MG63 (cell line): Measurements from ENCODE around the gene IGFN1. TPM values are rescaled to one million over a fixed set of nuclear protein-coding genes. Genes with fewer than 3 reads are reported as not detected.
A peak's percentile ranks its signal among the peaks of the same experiment; 100 is the strongest.

ENCODE experiments used
- DNase-seq: peaks from one replicate; pipeline ENCODE4 v3.0.0-alpha.2; 2020
- H3K27me3 ChIP-seq: fragments of 250-450 bp; sonication (Bioruptor Pico); 2 replicates; pipeline ENCODE4 v1.5.1; 2020; ENCODE audit warnings: mild to moderate bottlenecking, moderate library complexity
- H3K36me3 ChIP-seq: fragments of 250-450 bp; sonication (Bioruptor Pico); 2 replicates; pipeline ENCODE4 v1.5.1; 2020; ENCODE audit warnings: mild to moderate bottlenecking, moderate library complexity
- H3K4me3 ChIP-seq: fragments of 250-450 bp; sonication (Bioruptor Pico); 2 replicates; pipeline ENCODE4 v1.5.1; 2020; ENCODE audit warnings: mild to moderate bottlenecking, moderate library complexity
- H3K9me3 ChIP-seq: fragments of 250-450 bp; sonication (Bioruptor Pico); 2 replicates; pipeline ENCODE4 v1.5.1; 2020; ENCODE audit warnings: mild to moderate bottlenecking, moderate library complexity
- total RNA-seq: library from RNA; depleted of rRNA; stranded (reverse); fragments of >200 nt; shearing (Covaris generic); gene quantifications from 2 replicates; pipeline ENCODE4 v1.2.3, GENCODE V29; 2014; ENCODE audit warnings: low replicate concordance; rRNA removed

The IGFN1 gene
- total RNA-seq, 1 experiment from 2014 or later: 0.16 TPM

DNA sequence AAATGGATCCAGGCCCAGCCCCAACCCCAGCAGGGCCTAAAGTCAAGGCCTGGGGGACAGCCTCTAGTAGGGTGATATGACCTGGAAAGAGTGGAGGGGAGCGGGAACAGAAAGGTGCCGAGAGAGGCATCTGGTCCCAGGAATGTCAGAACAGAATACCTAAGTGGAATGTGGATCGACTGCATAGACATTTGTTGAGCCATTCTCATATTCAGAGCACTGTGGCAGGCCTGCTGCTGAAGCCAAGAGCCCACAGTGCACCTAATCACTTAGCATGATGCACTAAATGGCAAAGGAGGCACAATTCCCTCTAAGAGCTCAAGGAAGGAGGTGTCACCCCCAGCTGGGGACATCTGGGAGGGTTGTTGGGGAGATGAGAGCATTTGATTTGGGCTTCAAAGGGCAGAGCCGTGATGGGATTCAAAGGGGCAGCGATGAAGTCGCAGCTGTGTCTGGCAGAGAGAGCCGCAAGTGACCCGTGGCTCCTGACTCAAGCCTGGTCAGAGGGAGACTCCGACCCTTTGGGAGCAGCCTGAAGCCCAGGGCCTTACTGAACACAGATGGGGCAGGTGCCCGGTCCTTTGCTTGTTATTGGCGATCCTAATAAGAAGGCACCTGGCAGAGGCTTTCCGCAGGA, 84.1 kb downstream of the IGFN1 start:
- Histone ChIP-seq H3K27me3 (no peaks in the 10 kb centered on the region), H3K36me3 (no peaks in the 10 kb centered on the region), H3K9me3 (no peaks in the 10 kb centered on the region), H3K4me3 (no peak overlapping the region)
- no peak for DNase-seq

DNA sequence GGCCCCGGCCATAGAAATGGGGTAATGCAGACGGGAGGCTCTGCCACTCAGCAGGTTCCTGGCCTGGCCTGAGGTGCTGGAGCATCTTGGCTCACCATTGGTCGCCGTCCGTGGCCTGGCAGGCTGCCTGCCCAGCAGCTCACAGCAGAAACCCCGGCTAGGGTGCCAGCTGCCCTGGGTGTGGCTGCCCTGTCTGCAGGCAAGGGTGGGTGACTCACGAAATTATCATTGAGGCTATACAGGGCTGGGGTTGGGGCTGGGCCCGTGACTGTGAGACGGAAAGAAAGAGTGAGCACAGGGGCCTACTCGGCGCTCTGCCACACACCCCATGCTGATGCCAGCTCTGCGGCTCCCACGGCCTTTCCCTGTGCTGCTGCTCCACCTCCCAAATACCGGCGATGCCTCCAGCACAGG, 84.6 kb downstream of the IGFN1 start:
- Histone ChIP-seq H3K4me3 (no peak overlapping the region), H3K36me3 (no peaks in the 10 kb centered on the region), H3K9me3 (no peaks in the 10 kb centered on the region), H3K27me3 (no peaks in the 10 kb centered on the region)
- DNase-seq: peak; percentile 100

- Histone ChIP-seq H3K4me3 (no peak overlapping the region), H3K9me3 (no peaks in the 10 kb centered on the region), H3K27me3 (no peaks in the 10 kb centered on the region), H3K36me3 (no peaks in the 10 kb centered on the region)
- DNase-seq: no peak
Measured at GRCh38 chr1:201276891-201277290, 86.3 kb downstream of the IGFN1 start.

GRCh38 chr1:201277441-201277840, 86.8 kb downstream of the IGFN1 start:
- H3K9me3 ChIP-seq: no peaks in the 10 kb centered on the region
- H3K4me3 ChIP-seq: no peak overlapping the region
- H3K36me3 ChIP-seq: no peaks in the 10 kb centered on the region
- H3K27me3 ChIP-seq: no peaks in the 10 kb centered on the region
- DNase-seq: no peak

Other genes with a start within 250 kb of the IGFN1 start
- gene KIF21B, start 167.1 kb upstream of the IGFN1 start, total RNA-seq: 0.33 and 0.42 TPM in 2 replicates
- gene CACNA1S, start 78.4 kb upstream of the IGFN1 start, total RNA-seq: not detected in 2 replicates
- gene ASCL5, start 63.6 kb upstream of the IGFN1 start, total RNA-seq: not detected in 2 replicates
- 75.3 and 118 TPM in 2 replicates for gene TMEM9, start 36.4 kb upstream of the IGFN1 start, total RNA-seq
- gene PKP1, start 92.7 kb downstream of the IGFN1 start, total RNA-seq: not detected in 2 replicates
- not detected in 2 replicates for gene TNNT2, start 186.9 kb downstream of the IGFN1 start, total RNA-seq
- not detected in 2 replicates for gene LAD1, start 208.5 kb downstream of the IGFN1 start, total RNA-seq
- gene TNNI1, start 230.9 kb downstream of the IGFN1 start, total RNA-seq: not detected in 2 replicates